SK-N-MC (cell line): ENCODE data around the gene EN2.
"Not testable (repeated sequence)": the region's sequence is repeated elsewhere in the genome, so short reads cannot be mapped to it uniquely, and the experiment has no call there.

Source experiments
- DNase-seq: peaks from one replicate; pipeline ENCODE4 v3.0.0-alpha.2; 2011; ENCODE audit warnings: low read depth, low spot score
- H3K27ac ChIP-seq: fragments of 200-600 bp; sonication (generic); 2 replicates; pipeline ENCODE4 v1.5.1; 2016; ENCODE audit warnings: mixed run types
- H3K36me3 ChIP-seq: fragments of 200-600 bp; sonication (generic); 2 replicates; pipeline ENCODE4 v1.6.1; 2017; ENCODE audit warnings: antibody characterized with exemption, low read length, mixed read lengths; ENCODE audit not compliant: insufficient read depth
- H3K4me3 ChIP-seq: fragments of 200-600 bp; sonication (generic); 2 replicates; pipeline ENCODE4 v1.5.1; 2016
- H3K9ac ChIP-seq: fragments of 200-600 bp; sonication (generic); 2 replicates; pipeline ENCODE4 v1.8.0; 2017; ENCODE audit warnings: mixed run types, mixed read lengths; ENCODE audit not compliant: insufficient read length
- H3K9me3 ChIP-seq: fragments of 200-600 bp; sonication (generic); 2 replicates; pipeline ENCODE4 v1.6.1; 2017; ENCODE audit warnings: low read depth, mild to moderate bottlenecking, antibody characterized with exemption, low read length, moderate library complexity, mixed read lengths
- EZH2 ChIP-seq: fragments of 200-600 bp; sonication (generic); IDR thresholded peaks from one replicate; pipeline ENCODE4 v1.6.1; 2017; ENCODE audit warnings: antibody characterized with exemption
- FOXP2 ChIP-seq: optimal IDR thresholded peaks from 2 replicates; pipeline ENCODE3; 2011; ENCODE audit warnings: mild to moderate bottlenecking, moderate library complexity; ENCODE audit not compliant: insufficient read depth; ENCODE audit errors: extremely low read length, control extremely low read depth
- POLR2AphosphoS5 ChIP-seq: IDR thresholded peaks from 2 replicates; pipeline ENCODE4 v1.6.1; 2012; ENCODE audit warnings: mild to moderate bottlenecking, low read depth, low read length, borderline replicate concordance

EN2 gene

DNA sequence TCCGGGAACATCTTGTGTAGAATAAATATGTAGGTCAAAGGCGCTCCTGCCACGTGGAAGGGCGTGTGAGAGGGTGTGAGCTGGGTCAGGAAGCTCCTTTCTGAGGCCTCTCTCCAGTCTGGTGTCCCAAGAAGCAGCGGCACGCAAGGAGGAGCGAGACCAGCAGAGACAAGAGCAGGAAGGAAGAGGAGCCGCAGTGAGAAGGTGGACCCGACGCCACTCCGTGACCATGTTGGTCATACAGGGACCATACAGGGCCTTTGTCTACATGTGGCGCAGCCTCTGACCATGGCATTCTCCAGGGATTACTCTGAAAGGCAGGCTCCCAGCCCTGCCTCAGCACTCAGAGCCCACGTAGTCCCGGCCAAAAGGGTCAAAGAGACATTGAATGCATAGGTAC lies 26.2 kb upstream of the EN2 start:
- no peak for TF ChIP-seq POLR2AphosphoS5
- TF ChIP-seq EZH2, result no peak
- no peak for TF ChIP-seq FOXP2
- no peak overlapping the region for H3K4me3 ChIP-seq
- H3K9ac ChIP-seq, result no peak overlapping the region

DNA sequence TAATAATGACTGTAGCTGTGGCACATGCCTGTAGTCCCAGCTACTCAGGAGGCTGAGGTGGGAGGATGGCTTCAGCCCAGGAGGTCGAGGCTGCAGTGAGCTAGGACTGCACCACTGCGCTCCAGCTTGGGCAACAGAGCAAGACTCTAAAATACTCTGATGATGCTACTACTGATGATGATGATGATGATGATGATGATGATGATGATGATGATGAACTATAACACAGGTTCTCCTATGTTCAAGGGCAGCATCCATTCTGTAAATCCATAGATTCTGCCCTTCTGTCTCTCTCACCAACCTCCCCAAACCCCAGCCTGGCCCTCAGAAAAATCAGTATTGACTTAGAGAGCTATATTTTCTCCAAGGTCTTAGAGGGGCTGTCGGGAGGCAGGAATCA lies 22.8 kb upstream of the EN2 start:
- TF ChIP-seq EZH2 (no peak), POLR2AphosphoS5 (no peak), FOXP2 (no peak)
- Histone ChIP-seq H3K27ac (no peak overlapping the region), H3K36me3 (no peaks in the 10 kb centered on the region), H3K9ac (no peak overlapping the region), H3K9me3 (no peaks in the 10 kb centered on the region), H3K4me3 (no peak overlapping the region)
- no peak for DNase-seq

More for the DNA sequence above, 26.2 kb upstream of the EN2 start:
- no peak overlapping the region for H3K27ac ChIP-seq
- H3K36me3 ChIP-seq, result no peaks in the 10 kb centered on the region
- H3K9me3 ChIP-seq, result no peaks in the 10 kb centered on the region
- no peak for DNase-seq

GRCh38 chr7:155437836-155438235 lies 20.1 kb upstream of the EN2 start:
- Histone ChIP-seq H3K27ac (no peak overlapping the region), H3K4me3 (no peak overlapping the region), H3K36me3 (no peaks in the 10 kb centered on the region), H3K9me3 (no peaks in the 10 kb centered on the region), H3K9ac (no peak overlapping the region)
- TF ChIP-seq POLR2AphosphoS5 (no peak), EZH2 (no peak), FOXP2 (no peak)
- no peak for DNase-seq

GRCh38 chr7:155438777-155439176 lies 19.2 kb upstream of the EN2 start:
- H3K36me3 ChIP-seq, result no peaks in the 10 kb centered on the region
- no peak overlapping the region for H3K9ac ChIP-seq
- H3K27ac ChIP-seq, result no peak overlapping the region
- H3K9me3 ChIP-seq, result no peaks in the 10 kb centered on the region
- no peak for DNase-seq
- TF ChIP-seq EZH2, result no peak
- no peak for TF ChIP-seq POLR2AphosphoS5
- TF ChIP-seq FOXP2, result no peak
- H3K4me3 ChIP-seq, result no peak overlapping the region

GRCh38 chr7:155439311-155440017 lies 18.5 kb upstream of the EN2 start:
- Histone ChIP-seq H3K9me3 (no peaks in the 10 kb centered on the region), H3K27ac (no peak overlapping the region), H3K4me3 (no peak overlapping the region), H3K36me3 (no peaks in the 10 kb centered on the region), H3K9ac (no peak overlapping the region)
- DNase-seq, result no peak
- TF ChIP-seq EZH2 (no peak), FOXP2 (no peak), POLR2AphosphoS5 (no peak)

- Histone ChIP-seq H3K9me3 (no peaks in the 10 kb centered on the region), H3K36me3 (no peaks in the 10 kb centered on the region), H3K9ac (no peak overlapping the region), H3K27ac (no peak overlapping the region), H3K4me3 (no peak overlapping the region)
- no peak for DNase-seq
- no peak for TF ChIP-seq POLR2AphosphoS5
- TF ChIP-seq EZH2, result no peak
Measured at GRCh38 chr7:155440018-155440410, 17.9 kb upstream of the EN2 start.

- H3K9me3 ChIP-seq, result no peaks in the 10 kb centered on the region
- TF ChIP-seq EZH2 (no peak), POLR2AphosphoS5 (no peak), FOXP2 (no peak)
- H3K4me3 ChIP-seq, result no peak overlapping the region
- H3K9ac ChIP-seq, result no peak overlapping the region
- no peak for DNase-seq
- no peaks in the 10 kb centered on the region for H3K36me3 ChIP-seq
- H3K27ac ChIP-seq, result no peak overlapping the region
Measured at GRCh38 chr7:155441856-155442255, 16.1 kb upstream of the EN2 start.

DNA sequence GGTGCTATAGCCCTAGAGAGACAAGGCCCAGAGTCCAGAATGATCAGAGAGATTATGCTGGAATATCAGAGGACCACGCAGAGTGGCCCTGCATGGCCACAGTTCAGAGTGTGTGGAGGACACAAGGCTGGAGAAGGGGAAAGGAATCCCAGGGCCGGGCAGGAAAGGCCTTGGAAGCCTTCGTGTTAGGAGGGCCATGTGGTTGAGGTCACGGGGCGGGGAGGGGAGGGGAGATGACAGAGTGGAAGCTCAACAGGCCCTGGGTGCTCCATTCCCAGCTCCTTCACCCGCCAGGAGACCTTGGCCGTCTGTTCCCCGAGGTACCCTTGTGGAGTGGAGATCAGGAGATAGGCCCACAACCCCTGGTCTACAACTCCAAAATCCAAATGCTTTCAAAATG lies 13.2 kb upstream of the EN2 start:
- Histone ChIP-seq H3K36me3 (no peaks in the 10 kb centered on the region), H3K9ac (no peak overlapping the region), H3K4me3 (no peak overlapping the region), H3K27ac (no peak overlapping the region), H3K9me3 (no peaks in the 10 kb centered on the region)
- TF ChIP-seq EZH2 (no peak), POLR2AphosphoS5 (no peak), FOXP2 (no peak)
- DNase-seq, result no peak

GRCh38 chr7:155445606-155446005 lies 12.3 kb upstream of the EN2 start:
- H3K36me3 ChIP-seq, H3K9me3 ChIP-seq, H3K9ac ChIP-seq, H3K27ac ChIP-seq, H3K4me3 ChIP-seq, DNase-seq: not testable (repeated sequence)
